DMS 273 treated with DMSO at 0.1 percent for 48 hours (cell line): Measurements from ENCODE around the gene DIPK1B.

Experiments used
- DNase-seq: peaks from one replicate; lab custom pipeline; 2025; lab: John Stamatoyannopoulos, UW

DIPK1B gene

DNA sequence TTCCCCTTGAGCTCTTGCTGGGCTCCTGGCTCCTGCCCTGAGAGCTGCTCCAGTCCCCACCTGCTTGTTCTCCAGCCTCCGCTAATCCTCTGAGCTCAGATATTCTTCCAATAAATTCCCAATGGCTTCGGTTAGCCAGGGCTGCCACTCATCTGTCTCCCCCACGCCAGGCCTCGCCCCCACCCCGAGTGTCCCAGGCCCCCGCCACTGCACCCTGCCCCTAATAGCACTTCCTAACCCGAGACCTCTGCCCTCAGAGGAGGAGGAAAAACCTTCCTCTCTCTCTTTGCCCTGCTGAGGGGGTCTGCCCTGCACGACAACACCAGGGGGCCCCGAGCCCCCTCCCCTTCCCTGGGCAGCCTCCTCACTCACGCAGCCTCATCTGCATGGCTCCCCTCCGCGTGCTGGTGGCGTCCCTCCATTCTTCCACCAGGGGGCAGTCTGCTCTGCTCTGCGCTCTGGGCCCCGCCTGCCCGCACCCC lies 57.4 kb downstream of the DIPK1B start:
- DNase-seq, result no peak

DNA sequence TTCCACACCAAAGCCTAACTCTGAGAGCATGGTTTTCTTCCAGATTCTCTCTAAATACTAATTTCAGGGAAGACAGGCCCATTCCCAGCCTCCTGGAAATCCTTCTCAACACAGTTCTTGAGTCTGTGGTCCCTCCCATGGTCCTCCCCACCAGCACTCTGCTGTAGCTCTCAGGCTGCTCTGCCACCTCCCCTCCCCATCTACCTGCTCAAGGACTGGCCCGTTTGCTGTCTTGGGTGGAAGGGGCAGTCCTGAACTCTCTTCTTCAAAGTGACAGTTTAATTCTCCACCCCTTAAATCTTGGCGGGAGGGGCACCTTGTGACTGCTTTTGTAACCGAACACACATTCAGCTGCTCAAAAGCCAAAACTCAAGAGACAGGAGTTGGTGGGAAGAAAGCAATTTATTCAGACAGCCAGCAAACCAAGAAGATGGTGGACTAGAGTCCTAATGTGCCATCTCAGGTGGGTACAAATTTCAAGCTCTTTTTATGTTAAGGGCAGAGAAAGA lies 59.6 kb downstream of the DIPK1B start:
- no peak for DNase-seq

DNA sequence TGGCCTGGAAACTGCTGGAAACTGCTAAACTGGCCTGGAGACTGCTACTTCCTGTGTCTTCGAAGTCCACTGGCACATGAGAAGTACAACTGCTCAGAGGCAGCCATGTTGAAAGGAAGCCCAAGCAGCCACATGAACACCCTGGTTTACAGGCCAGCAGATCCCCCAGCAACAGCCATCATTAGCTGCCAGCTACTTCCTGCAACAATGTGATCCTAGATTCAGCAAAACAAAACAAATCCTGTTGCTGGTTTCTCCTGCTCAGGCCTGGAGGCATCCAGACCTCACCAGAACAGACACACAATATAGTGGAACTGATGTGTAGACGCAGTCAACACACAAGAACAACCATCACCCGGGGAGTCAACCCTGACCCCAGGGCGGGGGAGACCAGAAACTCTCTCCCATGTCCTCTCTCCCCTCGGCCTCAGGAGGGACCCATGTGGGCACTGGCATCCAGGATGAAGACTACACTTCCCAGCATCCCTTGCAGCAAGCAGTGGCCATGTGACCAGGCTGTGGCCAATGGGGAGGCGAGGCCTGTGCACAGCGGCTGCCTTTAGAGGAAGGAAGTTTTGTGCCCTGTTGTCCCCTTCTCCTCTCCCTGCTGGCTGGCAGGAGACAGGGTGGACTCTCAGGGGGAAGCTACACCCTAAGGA lies 61.1 kb downstream of the DIPK1B start:
- no peak for DNase-seq
